MV-4-11 (cell line): ENCODE data around the gene PDZK1.
"Not testable (repeated sequence)": the region's sequence is repeated elsewhere in the genome, so short reads cannot be mapped to it uniquely, and the experiment has no call there.

ENCODE experiments used
- DNase-seq: peaks from one replicate; lab custom pipeline; 2025; lab: John Stamatoyannopoulos, UW

The PDZK1 gene

DNA sequence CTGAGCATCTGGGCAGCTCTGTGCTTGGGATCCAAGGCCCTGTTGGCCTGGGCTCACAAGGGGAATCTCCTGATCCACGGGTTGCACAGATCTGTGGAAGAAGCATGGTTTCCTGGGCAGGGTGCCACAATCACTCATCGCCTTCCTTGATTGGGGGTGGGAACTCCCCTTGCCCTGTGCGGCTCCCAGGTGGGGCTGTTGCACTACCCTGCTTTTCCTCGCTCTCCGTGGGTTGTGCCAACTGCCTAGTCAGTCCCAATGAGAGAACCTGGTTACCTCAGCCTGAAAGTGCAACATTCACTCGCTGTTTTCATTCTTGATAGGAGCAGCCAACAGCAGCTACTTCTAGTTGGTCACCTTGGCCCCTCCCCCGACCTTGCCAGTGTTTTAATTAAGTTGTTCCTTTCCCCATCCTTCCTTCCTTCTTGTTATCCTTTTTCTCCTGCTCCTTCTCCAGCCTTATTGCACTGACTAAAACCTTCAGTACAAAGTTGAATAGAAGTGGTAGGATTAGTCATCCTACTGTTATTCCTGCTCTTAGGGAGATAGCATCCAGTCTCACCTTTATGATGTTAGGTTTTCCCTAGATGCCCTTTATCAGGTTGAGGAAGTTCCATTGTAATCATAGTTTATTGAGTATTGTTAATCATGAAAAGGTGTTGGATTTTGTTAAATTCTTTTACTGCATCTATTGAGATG lies 50.8 kb downstream of the PDZK1 start:
- DNase-seq: not testable (repeated sequence)

DNA sequence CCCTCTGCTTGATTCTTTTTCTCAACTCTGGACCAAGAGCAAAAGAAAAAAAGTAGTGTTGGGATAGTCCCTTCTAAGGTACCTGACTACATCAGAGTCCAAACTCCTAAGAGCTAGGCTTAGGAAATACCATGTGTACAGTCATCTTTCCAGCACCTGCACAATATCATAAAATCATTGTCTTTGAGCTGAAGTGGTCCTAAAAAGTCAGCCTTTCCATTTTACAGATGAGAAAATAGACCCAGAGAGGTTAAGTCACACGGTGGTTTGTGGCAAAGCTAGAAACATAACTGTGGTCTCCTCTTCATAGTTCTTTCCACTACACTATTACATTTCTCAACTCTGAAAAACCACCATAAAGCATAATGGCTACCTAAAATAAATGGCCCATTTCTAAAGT lies 63.2 kb downstream of the PDZK1 start:
- DNase-seq: not testable (repeated sequence)

DNA sequence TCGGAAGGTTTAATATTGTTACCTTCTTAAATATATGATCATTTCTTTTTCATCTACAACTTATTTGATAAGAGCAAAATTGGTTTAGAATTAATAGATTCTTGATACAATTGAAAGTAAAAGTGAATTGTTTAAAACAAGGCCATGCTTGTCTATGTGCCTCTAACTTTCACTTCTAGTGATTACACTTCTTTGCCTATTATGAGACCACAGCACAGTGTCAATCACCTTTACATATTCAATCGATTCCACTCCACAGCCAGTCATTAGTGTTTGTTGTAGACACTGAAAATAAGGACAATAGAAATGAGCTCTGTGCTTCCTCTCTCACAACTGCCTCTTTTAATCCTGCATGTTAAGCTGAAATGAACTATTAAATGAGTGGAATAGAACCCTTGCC lies 65.3 kb downstream of the PDZK1 start:
- not testable (repeated sequence) for DNase-seq

DNA sequence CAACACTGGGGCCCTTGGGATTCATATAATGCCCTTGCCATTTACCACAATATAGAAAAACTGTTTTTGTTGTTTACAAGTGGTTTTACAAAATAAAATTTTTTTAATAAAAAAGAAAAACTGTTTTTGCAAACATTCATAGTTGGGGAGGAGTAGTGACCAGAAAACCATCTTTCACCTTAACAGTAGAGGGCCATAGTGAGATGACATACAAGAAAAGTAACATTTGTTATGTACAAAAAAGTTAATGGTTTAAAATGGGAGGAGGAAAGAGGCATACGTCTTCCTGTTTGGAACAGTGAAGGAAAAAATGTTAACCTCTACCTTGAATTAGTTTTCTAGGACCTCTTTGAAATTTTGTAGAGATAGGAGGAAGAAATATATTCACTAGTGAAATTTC lies 70.9 kb downstream of the PDZK1 start:
- DNase-seq: not testable (repeated sequence)

DNA sequence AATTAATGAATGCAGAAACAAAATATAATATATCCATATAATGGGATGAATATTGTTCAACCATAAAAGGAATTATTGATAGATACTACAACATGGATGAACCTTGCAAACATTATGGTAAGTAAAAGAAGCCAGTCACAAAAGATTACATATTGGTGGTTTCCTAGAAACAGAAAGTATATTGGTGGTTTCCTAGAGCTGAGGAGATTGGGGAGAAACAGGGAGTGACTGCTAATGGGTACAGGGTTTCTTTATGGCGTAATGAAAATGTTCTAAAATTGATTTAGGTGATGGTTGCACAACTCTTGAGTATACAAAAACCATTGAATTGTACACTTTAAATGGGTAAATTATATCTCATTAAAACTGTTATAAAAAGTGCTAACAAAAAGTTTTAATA lies 85.0 kb downstream of the PDZK1 start:
- DNase-seq: not testable (repeated sequence)
